HG03460 (cell line): ENCODE data around the gene INKA2.
A peak's percentile ranks its signal among the peaks of the same experiment; 100 is the strongest.

Experiments used
- ATAC-seq: cut with Tn5 transposase; IDR thresholded peaks from one replicate; pipeline ENCODE4 v1.9.1; 2021; ENCODE audit not compliant: unreplicated experiment

INKA2 gene

GRCh38 chr1:111739194-111739924, at the start of gene INKA2:
INKA2 (minus strand) TSS chr1:111739395; CDS start chr1:111739242, 153 bp downstream.
- ATAC-seq = peak; percentile 76

GRCh38 chr1:111786669-111787207, 47.5 kb upstream of the INKA2 start:
- no peak for ATAC-seq

GRCh38 chr1:111784273-111784901, 45.2 kb upstream of the INKA2 start:
- no peak for ATAC-seq

- ATAC-seq = no peak
Observed at GRCh38 chr1:111779546-111779945, 40.4 kb upstream of the INKA2 start.

- no peak for ATAC-seq
Observed at GRCh38 chr1:111778541-111779051, 39.4 kb upstream of the INKA2 start.

GRCh38 chr1:111778066-111778465, 38.9 kb upstream of the INKA2 start:
- ATAC-seq = no peak

GRCh38 chr1:111777301-111777700, 38.1 kb upstream of the INKA2 start:
- ATAC-seq = no peak

- no peak for ATAC-seq
Observed at GRCh38 chr1:111776861-111777260, 37.7 kb upstream of the INKA2 start.

- no peak for ATAC-seq
Observed at GRCh38 chr1:111776391-111776790, 37.2 kb upstream of the INKA2 start.

- ATAC-seq = no peak
Observed at GRCh38 chr1:111775966-111776365, 36.8 kb upstream of the INKA2 start.

GRCh38 chr1:111770916-111771315, 31.7 kb upstream of the INKA2 start:
- ATAC-seq = no peak

GRCh38 chr1:111769517-111770146, 30.4 kb upstream of the INKA2 start:
- no peak for ATAC-seq

GRCh38 chr1:111768625-111769024, 29.4 kb upstream of the INKA2 start:
- no peak for ATAC-seq

- no peak for ATAC-seq
Observed at GRCh38 chr1:111768023-111768422, 28.8 kb upstream of the INKA2 start.

GRCh38 chr1:111762332-111762731, 23.1 kb upstream of the INKA2 start:
- no peak for ATAC-seq

GRCh38 chr1:111761717-111762116, 22.5 kb upstream of the INKA2 start:
- no peak for ATAC-seq

- ATAC-seq = no peak
Observed at GRCh38 chr1:111758373-111758772, 19.2 kb upstream of the INKA2 start.

- peak; percentile 4 for ATAC-seq
Observed at GRCh38 chr1:111756124-111756513, 16.9 kb upstream of the INKA2 start.

GRCh38 chr1:111755331-111756123, 16.3 kb upstream of the INKA2 start, which contains the start of gene DDX20:
DDX20 (plus strand) TSS chr1:111755901; CDS start chr1:111755925, 24 bp downstream.
- ATAC-seq = peak; percentile 86

GRCh38 chr1:111754984-111755330, 15.8 kb upstream of the INKA2 start:
- ATAC-seq = peak; percentile 11
